LNCaP clone FGC (cell line): ENCODE data around the gene REN.

Experiments used
- DNase-seq: peaks from one replicate; pipeline ENCODE4 v3.0.0-alpha.2; 2011; ENCODE audit warnings: low read depth
- H3K4me3 ChIP-seq: 2 replicates; pipeline ENCODE4 v1.5.1; 2011; ENCODE audit warnings: mild to moderate bottlenecking, low read depth, low read length, control low read depth
- TF ChIP-seq, protein P1 (sequence below): IDR thresholded peaks from 2 replicates; pipeline ENCODE4 v1.5.1; 2012; ENCODE audit warnings: mild to moderate bottlenecking; ENCODE audit not compliant: control insufficient read depth, insufficient read depth; ENCODE audit errors: extremely low read depth

REN gene

GRCh38 chr1:204121840-204122555, 44.1 kb downstream of the REN start:
- TF ChIP-seq, protein P1, sequence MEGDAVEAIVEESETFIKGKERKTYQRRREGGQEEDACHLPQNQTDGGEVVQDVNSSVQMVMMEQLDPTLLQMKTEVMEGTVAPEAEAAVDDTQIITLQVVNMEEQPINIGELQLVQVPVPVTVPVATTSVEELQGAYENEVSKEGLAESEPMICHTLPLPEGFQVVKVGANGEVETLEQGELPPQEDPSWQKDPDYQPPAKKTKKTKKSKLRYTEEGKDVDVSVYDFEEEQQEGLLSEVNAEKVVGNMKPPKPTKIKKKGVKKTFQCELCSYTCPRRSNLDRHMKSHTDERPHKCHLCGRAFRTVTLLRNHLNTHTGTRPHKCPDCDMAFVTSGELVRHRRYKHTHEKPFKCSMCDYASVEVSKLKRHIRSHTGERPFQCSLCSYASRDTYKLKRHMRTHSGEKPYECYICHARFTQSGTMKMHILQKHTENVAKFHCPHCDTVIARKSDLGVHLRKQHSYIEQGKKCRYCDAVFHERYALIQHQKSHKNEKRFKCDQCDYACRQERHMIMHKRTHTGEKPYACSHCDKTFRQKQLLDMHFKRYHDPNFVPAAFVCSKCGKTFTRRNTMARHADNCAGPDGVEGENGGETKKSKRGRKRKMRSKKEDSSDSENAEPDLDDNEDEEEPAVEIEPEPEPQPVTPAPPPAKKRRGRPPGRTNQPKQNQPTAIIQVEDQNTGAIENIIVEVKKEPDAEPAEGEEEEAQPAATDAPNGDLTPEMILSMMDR, result no peak
- DNase-seq, result no peak
- no peak overlapping the region for H3K4me3 ChIP-seq

- TF ChIP-seq, protein P1, result no peak
- no peak for DNase-seq
- no peak overlapping the region for H3K4me3 ChIP-seq
Measured at GRCh38 chr1:204116539-204116938, 49.6 kb downstream of the REN start.

- H3K4me3 ChIP-seq, result no peak overlapping the region
- no peak for DNase-seq
- TF ChIP-seq, protein P1, result no peak
Measured at GRCh38 chr1:204115116-204115515, 51.0 kb downstream of the REN start.

GRCh38 chr1:204114606-204115005, 51.5 kb downstream of the REN start:
- TF ChIP-seq, protein P1, result no peak
- H3K4me3 ChIP-seq, result no peak overlapping the region
- DNase-seq, result no peak

DNA sequence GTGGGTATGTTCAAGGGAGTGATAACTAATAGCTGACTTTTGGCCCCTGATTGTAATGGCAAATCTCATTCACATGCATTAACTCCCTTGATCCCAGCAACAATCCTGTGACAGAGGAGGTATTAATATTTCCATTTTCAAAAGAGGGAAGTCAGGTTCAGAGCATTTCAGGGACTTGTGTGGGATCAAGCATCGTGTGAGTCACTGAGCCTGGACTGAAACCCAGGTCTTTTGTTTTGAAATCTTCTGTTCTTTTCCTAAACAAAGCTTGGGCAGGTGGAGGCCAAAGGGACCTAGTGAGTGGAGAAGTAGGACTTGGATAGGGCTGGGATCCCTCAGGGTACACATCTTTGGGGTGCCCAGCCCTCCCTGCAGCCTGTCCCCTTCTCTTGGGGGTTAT, 52.2 kb downstream of the REN start:
- TF ChIP-seq, protein P1, result no peak
- no peak for DNase-seq

DNA sequence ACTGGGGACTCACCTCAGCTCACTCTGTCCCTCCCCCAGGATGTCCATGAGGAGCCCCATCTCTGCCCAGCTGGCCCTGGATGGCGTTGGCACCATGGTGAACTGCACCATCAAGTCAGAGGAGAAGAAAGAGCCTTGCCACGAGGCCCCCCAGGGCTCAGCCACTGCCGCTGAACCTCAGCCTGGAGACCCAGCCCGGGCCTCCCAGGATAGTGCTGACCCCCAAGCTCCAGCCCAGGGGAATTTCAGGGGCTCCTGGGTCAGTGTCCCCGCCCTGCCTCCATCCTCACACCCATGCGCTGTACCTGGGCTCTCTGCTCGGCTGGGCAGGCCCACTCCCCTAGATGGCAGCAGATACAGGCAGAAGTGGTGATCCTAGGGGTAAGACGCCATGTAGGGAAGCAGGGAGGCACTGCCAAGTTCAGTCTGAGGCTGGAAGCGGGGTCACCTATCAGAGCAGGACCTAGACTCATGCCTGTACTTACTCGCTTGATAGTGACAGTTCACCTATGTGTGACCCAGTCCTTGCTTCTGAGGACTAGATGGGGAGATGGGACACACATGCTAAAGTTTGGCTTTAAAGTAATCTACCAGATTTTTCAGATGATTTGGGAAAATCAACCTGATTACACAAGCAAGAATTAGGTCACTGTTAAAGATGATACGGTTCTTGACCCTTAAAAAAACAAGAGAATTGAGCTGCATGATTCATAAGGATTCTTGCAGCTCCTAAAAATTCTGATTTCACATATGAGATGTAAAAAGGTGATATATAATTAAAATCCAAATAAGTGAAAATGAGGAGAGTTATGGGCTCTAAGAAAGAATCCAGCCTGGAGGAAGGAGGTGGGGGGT, 53.0 kb downstream of the REN start:
- no peak overlapping the region for H3K4me3 ChIP-seq
- DNase-seq, result no peak
- TF ChIP-seq, protein P1, result no peak

More for the DNA sequence above, 52.2 kb downstream of the REN start:
- H3K4me3 ChIP-seq, result no peak overlapping the region
